HG03045 (cell line): ENCODE measurements around the gene HDGFL3.
"Not testable (repeated sequence)": the region's sequence is repeated elsewhere in the genome, so short reads cannot be mapped to it uniquely, and the experiment has no call there.

Experiments
- ATAC-seq: cut with Tn5 transposase; IDR thresholded peaks from one replicate; pipeline ENCODE4 v1.9.1; 2021; ENCODE audit warnings: mild to moderate bottlenecking, moderate library complexity; ENCODE audit not compliant: unreplicated experiment

HDGFL3 gene

DNA sequence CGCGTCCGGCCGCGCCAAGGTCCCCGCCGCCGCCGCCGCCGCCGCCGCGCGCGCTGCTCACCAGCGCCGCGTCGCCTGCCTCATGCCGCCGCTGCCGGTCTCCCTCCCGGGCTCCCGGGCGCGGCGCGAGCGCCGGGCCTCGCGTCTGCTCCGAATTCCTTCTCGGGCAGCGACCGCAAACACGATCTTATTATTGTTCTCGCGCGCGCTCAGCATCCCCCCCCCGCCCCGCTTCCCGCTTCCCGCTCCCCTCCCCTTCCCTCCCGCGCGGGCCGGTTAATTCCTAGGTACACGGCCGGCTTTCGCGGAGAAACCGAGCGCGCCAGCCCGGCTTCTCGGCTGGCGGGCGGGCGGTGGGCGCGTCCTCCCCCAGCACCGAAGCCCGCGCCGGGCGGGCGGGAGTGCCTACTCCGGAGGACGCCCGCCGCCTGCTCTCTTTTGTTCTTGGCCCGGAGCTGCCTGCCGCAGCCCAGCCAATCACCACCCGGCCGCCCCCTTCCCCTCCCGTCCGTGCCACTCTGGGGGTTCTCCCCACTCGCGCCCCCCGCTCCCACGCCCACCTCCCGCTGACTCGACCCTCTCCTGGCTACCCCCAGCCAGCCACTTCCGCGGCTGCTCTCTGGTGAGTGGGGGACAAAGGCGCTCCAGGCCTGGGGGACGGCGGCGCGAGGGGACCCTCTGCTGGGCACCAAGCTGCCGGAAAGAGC, at the start of gene HDGFL3:
Gene HDGFL3 (minus strand): TSS at position 164 of the 707 bp plus-strand sequence. CDS start 409 bp downstream, outside the sequence.
- peak; percentile 50 for ATAC-seq

- no peak for ATAC-seq
Measured at GRCh38 chr15:83250781-83251180, 43.2 kb upstream of the HDGFL3 start.

DNA sequence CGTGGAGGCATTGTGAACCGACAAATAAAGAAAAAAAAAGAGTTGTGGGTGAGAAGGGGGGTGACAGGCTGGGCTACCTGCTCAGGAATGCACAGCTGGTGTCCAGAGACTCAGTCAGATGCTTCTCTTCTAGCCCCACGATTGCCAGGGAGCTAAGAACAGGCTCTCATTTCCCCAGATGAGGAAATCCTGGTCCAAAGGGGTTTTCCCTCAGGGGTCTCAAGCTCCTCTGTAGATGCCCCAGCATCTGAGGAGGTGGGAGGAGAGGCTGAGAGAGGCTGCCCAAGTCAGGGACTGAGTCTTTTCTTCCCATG, 41.4 kb upstream of the HDGFL3 start:
- ATAC-seq: no peak

DNA sequence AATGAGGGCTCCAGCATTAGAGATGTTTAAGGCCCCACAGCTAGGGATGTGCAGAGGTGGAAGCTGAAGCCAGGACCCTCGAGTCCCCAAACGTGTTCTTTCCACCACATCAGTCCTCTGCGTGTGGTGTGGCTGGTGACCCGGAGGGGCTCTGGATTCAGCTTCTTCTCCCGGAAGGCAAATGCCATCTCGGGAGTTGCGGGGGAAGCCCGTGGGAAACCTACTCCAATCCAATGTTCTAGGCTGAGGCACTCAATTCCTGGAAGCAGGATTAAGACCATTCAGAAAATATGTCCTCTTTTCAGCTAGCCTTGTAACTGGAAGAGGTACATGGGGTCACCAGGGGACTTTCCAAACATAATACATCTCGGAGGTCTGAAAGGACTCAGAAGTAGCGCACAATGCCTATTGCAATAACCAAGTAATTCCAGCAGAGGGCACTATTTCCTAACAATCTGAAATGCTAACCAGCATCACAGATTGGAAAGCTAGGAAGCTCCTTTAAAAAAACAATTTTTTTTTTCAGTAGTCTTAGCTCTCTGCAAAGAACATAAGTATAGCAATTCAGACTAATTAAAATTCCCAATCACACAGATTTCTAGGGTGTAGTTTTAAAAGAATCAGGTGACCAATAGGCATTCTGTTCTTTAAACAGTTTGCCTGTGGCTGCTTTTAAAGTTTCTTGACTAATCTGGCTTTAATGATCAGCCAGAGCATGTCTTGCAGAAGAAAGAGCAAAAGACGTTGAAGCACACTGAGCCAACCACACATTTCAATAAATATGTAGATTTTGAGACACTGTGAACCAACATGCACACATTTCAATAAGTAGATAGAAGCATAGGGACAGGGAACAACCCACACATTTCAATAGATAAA, 40.8 kb upstream of the HDGFL3 start:
- no peak for ATAC-seq

DNA sequence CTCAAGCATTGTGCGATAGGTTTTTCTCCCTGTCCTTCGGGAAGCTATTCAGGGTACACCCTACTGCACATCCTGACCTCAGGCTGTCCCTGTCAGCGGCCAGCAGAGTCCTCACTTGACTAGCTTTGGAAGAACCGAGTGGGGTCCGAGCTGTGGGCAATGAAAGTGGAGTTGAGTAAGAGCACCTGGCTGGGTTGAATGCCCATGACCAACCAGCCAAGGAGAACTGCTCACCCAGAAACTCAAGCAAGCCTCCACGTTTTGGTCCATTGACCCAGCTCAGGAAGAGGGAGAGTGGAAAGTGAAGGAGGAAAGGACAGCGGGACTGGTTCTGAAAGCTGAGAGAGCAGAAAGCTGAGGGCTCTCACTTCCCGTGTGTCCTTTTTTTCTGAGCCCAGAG, 36.0 kb upstream of the HDGFL3 start:
- ATAC-seq: no peak

- no peak for ATAC-seq
Measured at GRCh38 chr15:83230242-83230641, 22.6 kb upstream of the HDGFL3 start.

DNA sequence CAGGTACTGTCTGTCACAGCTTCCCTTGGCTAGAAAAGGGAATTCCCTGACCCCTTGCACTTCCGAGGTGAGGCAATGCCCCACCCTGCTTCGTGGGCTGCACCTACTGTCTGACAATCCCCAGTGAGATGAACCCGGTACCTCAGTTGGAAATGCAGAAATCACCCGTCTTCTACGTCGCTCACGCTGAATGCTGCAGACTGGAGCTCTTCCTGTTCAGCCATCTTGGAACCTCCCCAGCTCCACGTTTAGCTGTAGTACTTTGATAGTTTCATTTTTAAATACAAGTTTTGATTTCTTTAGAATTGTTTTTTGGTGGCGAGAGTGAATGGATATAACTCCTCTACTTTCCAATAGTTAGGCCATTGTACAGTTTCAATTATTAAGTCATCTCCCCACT, 17.8 kb upstream of the HDGFL3 start:
- no peak for ATAC-seq

GRCh38 chr15:83221781-83222180, 14.2 kb upstream of the HDGFL3 start:
- not testable (repeated sequence) for ATAC-seq

GRCh38 chr15:83219026-83219425, 11.4 kb upstream of the HDGFL3 start:
- no peak for ATAC-seq

- ATAC-seq: no peak
Measured at GRCh38 chr15:83215306-83215705, 7.7 kb upstream of the HDGFL3 start.

- ATAC-seq: no peak
Measured at GRCh38 chr15:83210619-83211018, 3.0 kb upstream of the HDGFL3 start.

DNA sequence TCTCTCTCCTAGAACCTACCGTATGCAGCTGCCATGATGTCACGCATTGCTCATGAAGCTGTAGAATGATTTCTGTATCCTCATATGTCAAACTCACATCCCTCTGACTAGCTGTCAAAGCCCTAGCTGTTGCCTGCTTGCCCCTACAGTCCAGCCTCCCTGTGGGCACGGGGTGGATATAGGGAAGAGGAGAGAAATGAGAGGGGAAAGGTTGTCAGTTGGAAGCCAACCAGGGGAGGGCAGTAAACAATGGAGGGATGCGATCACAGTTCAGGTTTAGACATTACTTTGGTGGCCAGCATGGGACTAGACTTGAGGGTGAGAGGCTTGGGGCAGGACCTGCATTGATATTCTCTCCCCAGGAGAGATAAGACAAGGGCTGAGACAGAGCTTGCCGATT, 1.7 kb upstream of the HDGFL3 start:
- ATAC-seq: no peak

DNA sequence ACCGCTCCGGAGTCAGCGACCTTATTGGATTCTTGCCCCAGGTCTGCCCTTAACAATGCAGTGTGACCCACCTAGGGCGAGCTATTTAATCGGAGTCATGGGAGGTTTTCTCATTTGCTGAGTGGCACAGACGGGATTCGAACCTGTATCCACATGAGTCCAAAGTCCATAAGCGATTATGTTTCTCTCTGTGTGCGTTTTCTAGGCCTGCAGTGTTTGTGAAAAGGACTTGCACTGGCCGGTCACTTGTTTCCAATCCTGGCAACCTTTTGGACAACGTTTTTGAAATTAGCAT, 691 bp upstream of the HDGFL3 start:
- no peak for ATAC-seq

- ATAC-seq: peak; percentile 30
Measured at GRCh38 chr15:83207009-83207659, 489 bp downstream of the HDGFL3 start.

DNA sequence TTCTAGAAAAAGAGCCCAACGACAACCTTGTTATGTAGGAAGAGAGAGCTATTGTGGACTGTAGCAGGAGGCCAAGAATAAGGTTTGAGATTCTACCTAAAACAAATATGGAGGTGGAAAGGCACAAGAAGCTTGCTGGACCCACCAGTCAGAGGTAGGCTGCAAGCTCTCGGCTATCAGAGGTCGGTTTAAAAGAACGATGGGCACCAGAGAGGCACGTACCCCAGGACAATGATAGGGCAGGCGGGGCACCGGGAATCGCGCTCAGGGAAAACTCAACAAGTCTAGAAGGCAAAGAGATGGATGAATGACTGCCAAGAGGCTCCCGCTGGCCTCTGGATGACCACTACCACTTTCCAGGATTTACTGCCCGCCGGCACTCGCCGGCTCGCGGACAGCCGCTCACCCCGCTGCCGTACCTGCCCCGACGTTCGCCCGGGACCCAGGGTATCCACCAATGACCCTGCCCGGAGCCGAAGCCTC, 1.1 kb downstream of the HDGFL3 start:
- ATAC-seq: no peak

DNA sequence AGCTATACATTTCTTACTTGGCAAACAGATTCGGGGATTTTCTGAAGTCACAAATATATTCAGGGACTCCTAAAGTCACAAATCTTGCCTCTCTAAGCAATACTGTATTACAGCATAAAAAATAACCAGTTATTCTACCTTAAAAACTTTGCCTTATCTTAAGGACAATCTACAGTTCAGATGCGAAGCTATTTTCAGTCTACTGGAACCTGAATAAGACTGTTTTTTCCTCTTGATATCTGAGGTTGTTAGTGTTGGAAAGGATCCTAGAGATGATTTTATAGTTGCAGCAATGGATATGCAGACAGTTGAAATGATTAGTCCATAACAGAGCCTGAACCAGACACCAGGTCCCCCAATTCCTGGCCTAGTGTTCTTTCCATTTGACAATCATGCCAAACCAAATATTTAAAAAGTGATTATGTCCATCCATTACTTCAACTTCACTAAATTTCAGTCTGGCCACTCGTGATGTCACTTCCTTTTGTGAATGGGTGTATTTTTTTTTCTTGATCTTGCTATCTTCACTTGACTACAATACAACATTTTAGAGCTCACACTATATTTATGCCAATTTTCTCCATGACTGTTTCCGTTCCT, 1.8 kb downstream of the HDGFL3 start:
- ATAC-seq: no peak

- ATAC-seq: no peak
Measured at GRCh38 chr15:83204697-83205096, 2.9 kb downstream of the HDGFL3 start.

GRCh38 chr15:83203543-83203942, 4.1 kb downstream of the HDGFL3 start:
- no peak for ATAC-seq

- ATAC-seq: no peak
Measured at GRCh38 chr15:83200589-83200988, 7.0 kb downstream of the HDGFL3 start.

DNA sequence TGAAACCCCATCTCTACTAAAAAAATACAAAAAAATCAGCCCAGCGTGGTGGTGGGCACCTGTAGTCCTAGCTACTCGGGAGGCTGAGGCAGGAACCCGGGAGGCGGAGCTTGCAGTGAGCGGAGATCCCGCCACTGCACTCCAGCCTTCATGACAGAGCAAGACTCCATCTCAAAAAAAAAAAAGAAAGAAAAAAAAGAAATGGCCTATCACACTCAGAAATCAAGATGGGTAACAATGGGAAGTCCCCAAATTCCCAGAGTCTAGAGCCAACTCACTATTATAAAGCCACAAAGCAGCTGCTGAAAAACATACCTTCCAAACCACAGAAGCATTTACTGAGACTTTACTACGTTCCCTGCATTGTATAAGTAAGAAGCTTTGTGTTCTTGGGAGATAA, 7.5 kb downstream of the HDGFL3 start:
- ATAC-seq: no peak

DNA sequence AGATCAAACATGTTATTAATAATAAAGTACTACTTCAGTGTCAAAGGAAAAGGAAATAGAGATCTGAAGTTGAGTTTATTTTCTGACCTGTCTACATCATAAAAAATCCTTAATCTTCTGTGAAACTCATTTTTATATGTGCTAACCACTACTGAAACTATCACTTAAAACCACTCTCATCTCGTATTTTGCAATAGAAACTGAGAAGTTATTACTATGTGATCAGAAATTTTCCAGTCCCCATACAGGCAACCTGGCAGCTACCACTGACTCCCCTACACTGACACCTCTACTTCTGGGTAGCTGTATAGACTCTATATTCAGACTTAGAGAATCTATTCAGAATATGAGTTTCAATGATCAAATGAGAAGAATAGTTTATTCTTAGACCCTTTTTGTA, 8.3 kb downstream of the HDGFL3 start:
- peak; percentile 87 for ATAC-seq

DNA sequence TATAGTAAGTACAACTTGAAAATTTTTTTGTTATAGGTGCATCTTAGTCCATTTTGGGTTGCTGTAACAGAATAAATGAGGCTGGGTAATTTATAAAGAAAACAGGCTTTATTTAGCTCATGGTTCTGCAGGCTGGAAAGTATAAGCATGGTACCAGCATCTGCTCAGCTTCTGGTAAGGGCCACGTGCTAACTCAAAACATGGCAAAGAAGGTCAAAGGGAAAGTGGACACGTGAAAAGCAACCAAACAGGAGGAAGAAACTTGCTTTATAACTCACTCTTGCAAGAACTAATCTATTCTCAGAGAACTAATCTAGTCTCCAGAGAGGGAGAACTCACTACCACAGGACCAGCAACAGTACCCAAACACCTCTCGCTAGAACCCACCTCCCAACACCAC, 9.1 kb downstream of the HDGFL3 start:
- ATAC-seq: no peak
